HepG2 (cell line): ENCODE data around the gene ZFP92. TPM values are rescaled to one million over a fixed set of nuclear protein-coding genes. Genes with fewer than 3 reads are reported as not detected.

ENCODE experiments used
- FOXO4 ChIP-seq: sonication (generic); formaldehyde crosslinking; conservative IDR thresholded peaks from 2 replicates; pipeline ENCODE4 v1.8.1; 2023; ENCODE audit warnings: missing genetic modification reagents
- KIAA2018 ChIP-seq: sonication (generic); formaldehyde crosslinking; IDR thresholded peaks from 2 replicates; pipeline ENCODE4 v1.5.0; 2020; ENCODE audit warnings: mild to moderate bottlenecking, missing genetic modification reagents, borderline replicate concordance
- SNAPC5 ChIP-seq: sonication (generic); formaldehyde crosslinking; IDR thresholded peaks from 2 replicates; pipeline ENCODE4 v1.8.1; 2023; ENCODE audit warnings: mild to moderate bottlenecking, missing genetic modification reagents, borderline replicate concordance
- TP53 ChIP-seq: sonication (generic); formaldehyde crosslinking; conservative IDR thresholded peaks from 2 replicates; pipeline ENCODE4 v1.4.0; 2020; ENCODE audit warnings: missing genetic modification reagents
- XRCC5 ChIP-seq: fragments of 200-400 bp; formaldehyde crosslinking; optimal IDR thresholded peaks from 2 replicates; pipeline ENCODE3; 2017; ENCODE audit warnings: mild to moderate bottlenecking, low read length
- polyA plus RNA-seq, 8 experiments: library from polyadenylated mRNA; depleted of rRNA in 3 of 8; stranded (reverse) in 7 of 8; unstranded in 1 of 8; fragments of >200 nt; fragmentation: Illumina TruSeq in 4 of 8; extraction: Trizol in 4 of 8; gene quantifications; 2 replicates each; pipeline versions ENCODE4 v1.2.1 to v1.2.3, GENCODE V29; 2011 to 2016; ENCODE audit warnings: low read depth in 4 of 8, missing spikeins in 1 of 8, mixed read lengths in 1 of 8; ENCODE audit not compliant: insufficient read depth in 1 of 8
- total RNA-seq, 5 experiments: library from RNA; depleted of rRNA; stranded (reverse); fragments of >200 nt; fragmentation: Illumina TruSeq; extraction: Trizol; gene quantifications; 2 replicates each; pipeline ENCODE4 v1.2.3, GENCODE V29; 2016; ENCODE audit warnings: low read depth in 1 of 5

ZFP92 gene
- total and polyA plus RNA-seq, 2 of the 13 experiments (the other 11 are each of a cell fraction or from before 2014, with no cell fraction given): 0.02 TPM; not detected in 1

GRCh38 chrX:153396320-153397195, 14.7 kb upstream of the ZFP92 start (continued):
- no peak for TF ChIP-seq XRCC5
- no peak for TF ChIP-seq KIAA2018 (CRISPR knock-in tag)
- no peak for TF ChIP-seq SNAPC5 (CRISPR knock-in tag)
- no peak for TF ChIP-seq TP53
- no peak for TF ChIP-seq FOXO4
